Stimulated activated CD8-positive, alpha-beta memory T cell treated with anti-CD3 and anti-CD28 coated beads, Interleukin-2, amount 100 ng/mL, for 48 hours (primary cell): Measurements from ENCODE around the gene MPEG1.

Source experiments
- DNase-seq, 2 donors: peaks; one replicate each; pipeline ENCODE4 v3.0.0-alpha.2; 2020; ENCODE audit warnings: low read depth in 2 of 2

MPEG1 gene

GRCh38 chr11:59212744-59213631 lies at the start of gene MPEG1:
MPEG1 (minus strand) TSS chr11:59212927; CDS start chr11:59212865, 62 bp downstream.
- DNase-seq: no peak

- no peak for DNase-seq
Measured at GRCh38 chr11:59262177-59262818, 49.6 kb upstream of the MPEG1 start.

GRCh38 chr11:59261150-59261549 lies 48.4 kb upstream of the MPEG1 start:
- no peak for DNase-seq

- DNase-seq: no peak
Measured at GRCh38 chr11:59259867-59260475, 47.2 kb upstream of the MPEG1 start.

GRCh38 chr11:59259047-59259446 lies 46.3 kb upstream of the MPEG1 start:
- DNase-seq: no peak

- DNase-seq: no peak
Measured at GRCh38 chr11:59255281-59255680, 42.6 kb upstream of the MPEG1 start.

- no peak for DNase-seq
Measured at GRCh38 chr11:59254286-59254685, 41.6 kb upstream of the MPEG1 start.

- no peak for DNase-seq
Measured at GRCh38 chr11:59253001-59253400, 40.3 kb upstream of the MPEG1 start.

- DNase-seq: no peak
Measured at GRCh38 chr11:59249535-59249934, 36.8 kb upstream of the MPEG1 start.

DNA sequence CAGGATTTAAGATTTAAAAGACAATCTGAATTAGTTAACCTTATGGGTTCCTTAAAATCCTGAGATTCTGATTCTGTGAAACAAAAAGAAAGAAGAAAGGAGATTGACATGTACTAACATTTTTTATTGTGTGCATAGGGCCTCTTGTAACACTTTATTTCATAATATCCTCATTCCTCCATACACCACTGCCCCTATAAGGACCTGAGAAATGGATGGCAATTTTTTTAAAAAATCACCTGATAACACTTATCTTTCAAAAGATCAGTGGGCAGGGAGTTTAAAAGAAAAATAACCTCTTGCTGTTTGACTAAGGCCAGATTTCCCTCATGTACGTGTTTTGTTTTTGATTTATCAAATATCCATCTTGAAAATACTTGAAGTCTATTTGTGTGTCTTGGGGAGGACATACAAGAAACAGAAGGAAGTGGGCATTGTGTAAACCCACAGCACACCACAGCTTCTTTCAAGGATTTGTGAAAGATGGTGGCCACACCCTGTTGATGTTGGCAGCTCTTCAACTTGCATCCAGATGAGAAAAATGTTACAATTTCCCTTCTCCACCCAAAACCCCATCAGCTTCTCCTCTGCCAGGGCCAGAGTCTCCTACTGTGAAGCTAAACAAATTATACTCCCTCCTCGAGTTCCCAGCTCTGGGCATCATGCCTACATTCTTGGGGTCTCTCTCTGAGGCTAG lies 35.0 kb upstream of the MPEG1 start:
- DNase-seq: no peak

GRCh38 chr11:59243633-59244032 lies 30.9 kb upstream of the MPEG1 start:
- no peak for DNase-seq

- DNase-seq: no peak
Measured at GRCh38 chr11:59240322-59240721, 27.6 kb upstream of the MPEG1 start.

DNA sequence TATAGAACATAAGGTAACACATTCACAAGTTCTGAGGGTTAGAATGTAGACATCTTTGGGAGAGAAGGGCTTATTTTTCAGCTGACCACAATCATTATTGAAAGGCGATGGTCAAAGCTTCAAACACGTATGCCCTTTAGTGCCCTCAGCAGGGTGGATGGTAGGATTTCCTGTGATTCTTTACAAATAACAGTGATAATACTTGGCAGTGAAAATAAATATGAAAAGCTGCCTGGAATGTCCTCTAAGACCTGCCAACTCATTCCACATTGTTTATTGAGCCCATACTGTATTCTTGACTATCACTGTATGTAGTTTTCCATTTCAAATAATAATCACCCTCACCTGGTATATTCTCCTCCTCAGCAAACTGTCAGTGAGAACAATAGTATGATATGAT lies 13.7 kb upstream of the MPEG1 start:
- DNase-seq: no peak

DNA sequence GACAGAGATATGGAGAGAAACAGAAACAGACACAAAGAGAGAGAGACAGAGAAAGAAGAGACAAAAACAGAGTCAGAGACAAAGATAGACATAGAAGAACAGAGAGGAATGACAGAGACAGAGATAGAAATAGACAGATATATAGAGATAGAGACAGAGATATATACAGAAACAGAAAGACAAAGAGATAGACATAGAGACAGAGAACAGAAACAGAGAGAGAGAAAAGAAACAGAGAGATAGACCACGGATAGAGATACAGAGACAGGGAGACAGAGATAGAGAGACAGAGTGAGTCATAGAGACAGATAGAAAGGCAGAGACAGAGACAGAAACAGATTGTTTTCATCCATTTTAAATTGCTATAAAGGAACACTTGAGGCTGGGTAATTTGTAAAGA lies 12.3 kb upstream of the MPEG1 start:
- DNase-seq: no peak

GRCh38 chr11:59224351-59224928 lies 11.7 kb upstream of the MPEG1 start:
- DNase-seq: no peak

GRCh38 chr11:59223611-59224010 lies 10.9 kb upstream of the MPEG1 start:
- DNase-seq: no peak

- DNase-seq: no peak
Measured at GRCh38 chr11:59223177-59223576, 10.4 kb upstream of the MPEG1 start.

GRCh38 chr11:59222464-59223060 lies 9.8 kb upstream of the MPEG1 start:
- no peak for DNase-seq

DNA sequence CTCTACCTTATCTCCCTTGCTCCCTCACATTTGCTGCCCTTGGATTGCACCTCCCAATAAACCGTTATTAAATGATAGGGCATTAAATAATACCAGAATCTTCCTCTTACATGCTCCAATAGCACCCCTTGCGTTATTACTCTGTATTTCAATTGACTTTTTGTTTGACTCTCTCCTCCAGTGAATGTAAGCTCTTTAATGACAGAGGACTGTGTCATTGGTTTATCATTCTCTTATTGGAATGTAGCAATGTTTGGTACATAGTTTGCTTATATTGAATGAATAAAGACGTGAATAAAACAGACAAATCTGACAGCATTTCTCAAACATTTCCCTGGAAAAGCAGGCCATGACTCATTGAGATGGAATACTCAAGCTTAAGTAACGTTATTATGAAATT lies 8.7 kb upstream of the MPEG1 start:
- DNase-seq: no peak

- DNase-seq: no peak
Measured at GRCh38 chr11:59219836-59220235, 7.1 kb upstream of the MPEG1 start.

DNA sequence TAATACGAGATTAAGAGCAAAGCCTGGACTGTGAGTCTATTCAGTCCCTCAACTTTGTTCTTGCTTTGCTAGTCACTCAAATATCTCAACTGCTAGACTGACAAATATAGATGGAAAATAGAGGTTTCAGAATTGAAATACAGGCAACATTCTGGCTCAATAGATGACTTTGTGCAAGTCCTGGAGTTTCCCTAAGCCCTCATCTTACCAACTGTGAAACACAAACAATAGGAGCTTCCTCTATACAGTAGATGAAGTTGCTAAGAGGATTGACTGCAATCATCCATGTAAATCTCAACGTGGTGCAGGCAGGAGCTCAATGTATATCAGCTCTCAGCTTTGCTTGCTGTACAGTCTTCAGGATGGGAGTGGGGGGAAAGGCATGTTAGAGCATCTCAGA lies 6.2 kb upstream of the MPEG1 start:
- no peak for DNase-seq
